Body of pancreas (tissue), 4 donors: ENCODE results near the gene GOLPH3. TPM values are rescaled to one million over a fixed set of nuclear protein-coding genes. Genes with fewer than 3 reads are reported as not detected.

Source experiments
- ATAC-seq: fragments of 150-250 bp; one replicate; pipeline ENCODE4 v1.9.1; 2016
- DNase-seq, 4 donors: peaks; one replicate each; pipeline ENCODE4 v3.0.0-alpha.2; 2019
- H3K27ac ChIP-seq, 4 donors: fragments of 200-600 bp; sonication (generic); 1 replicate in 3 of 4; 2 replicates in 1 of 4; pipeline versions ENCODE4 v1.5.1 to v1.6.1; 2016 to 2019; ENCODE audit warnings: mild to moderate bottlenecking in 1 of 4, mixed read lengths in 1 of 4, moderate library complexity in 1 of 4
- H3K27me3 ChIP-seq, 2 donors: fragments of 200-600 bp; sonication (generic); one replicate each; pipeline ENCODE4 v1.6.0; 2016; ENCODE audit warnings: mild to moderate bottlenecking in 1 of 2
- H3K36me3 ChIP-seq, 2 donors: fragments of 200-600 bp; sonication (generic); replicated peaks in 1 of 2; 2 replicates each; pipeline ENCODE4 v1.5.1; 2016; ENCODE audit warnings: low read depth in 2 of 2; ENCODE audit not compliant: insufficient read depth in 1 of 2
- H3K4me1 ChIP-seq: fragments of 200-600 bp; sonication (generic); one replicate; pipeline ENCODE4 v1.6.0; 2016
- H3K4me3 ChIP-seq, 2 donors: fragments of 200-600 bp; sonication (generic); 1 replicate in 1 of 2; 2 replicates in 1 of 2; pipeline ENCODE4 v1.5.1; 2016 to 2019
- H3K9me3 ChIP-seq, 3 donors: fragments of 200-600 bp; sonication (generic); 1 replicate in 2 of 3; 2 replicates in 1 of 3; pipeline ENCODE4 v1.5.1; 2016
- POLR2A ChIP-seq, 3 donors: fragments of 450-650 bp; IDR thresholded peaks; one replicate each; pipeline ENCODE4 v1.6.1; 2016; ENCODE audit warnings: antibody characterized with exemption in 3 of 3, mild to moderate bottlenecking in 2 of 3
- WGBS, 2 donors: methylation state at CpG; one replicate each; pipeline ENCODE4 v1.1.5; 2017; 5-methylcytosine and 5-hydroxymethylcytosine counted together
- intact Hi-C: fragments of 100-400 bp; cut with DNase I; formaldehyde crosslinking; loops from one replicate; pipeline ENCODE4 v1.15.1; 2023
- total RNA-seq, 2 donors: library from RNA; depleted of rRNA; stranded (reverse); fragments of >200 nt; gene quantifications; one replicate each; pipeline ENCODE4 v1.1.0, GENCODE V29; 2016
- TF ChIP-seq, protein P1 (sequence below), 7 experiments: fragments of 450-650 bp in 4 of 7; fragments of 200-600 bp in 3 of 7; sonication (generic) in 3 of 7; IDR thresholded peaks; one replicate each; pipeline ENCODE4 v1.5.1; 2016 to 2019; ENCODE audit warnings: antibody characterized with exemption in 7 of 7

Gene GOLPH3
- total RNA-seq, 2 donors from 2014 or later = 74.2 to 78.4 TPM

DNA sequence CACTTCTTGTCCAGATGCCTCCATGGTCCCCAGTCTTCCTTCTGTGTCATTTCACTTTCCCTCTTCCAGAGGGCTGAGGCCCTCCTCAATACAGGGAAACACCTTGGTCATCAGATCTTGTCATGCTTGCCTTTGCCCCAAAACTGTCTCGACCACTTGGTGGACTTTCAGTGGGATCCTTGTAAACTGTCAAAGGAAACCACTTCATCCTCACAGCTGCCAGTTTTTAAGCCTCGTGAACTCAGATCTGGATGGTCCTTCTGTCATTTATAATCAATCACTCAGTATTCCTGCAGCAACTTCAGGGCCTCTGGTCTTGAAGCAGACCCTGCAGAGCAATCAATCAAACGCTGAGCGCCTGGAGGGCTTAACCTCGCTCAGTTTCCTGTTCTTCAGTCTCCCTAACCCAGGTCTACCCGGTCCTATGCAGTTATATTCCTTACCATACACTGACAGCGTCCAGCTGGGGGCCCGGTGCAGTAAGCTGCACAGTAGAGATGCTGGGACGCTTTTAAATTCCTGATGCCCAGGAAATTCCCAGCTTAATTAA, 74.6 kb downstream of the GOLPH3 start:
- 80 to 96% methylated on average over 9 of the region's 9 CpGs for WGBS, 2 donors
- intact Hi-C loops = no loop called here
- Histone ChIP-seq H3K4me1 (no peaks in the 10 kb centered on the region), H3K27me3 (no peaks in the 10 kb centered on the region), H3K9me3 (no peaks in the 10 kb centered on the region), H3K4me3 (no peak overlapping the region), H3K27ac (peak overlapping the region in 2 of 4 donors; percentile 8 to 18), H3K36me3 (peaks cover 14 to 26% of the 10 kb centered on the region in 2 donors)
- TF ChIP-seq, protein P1, sequence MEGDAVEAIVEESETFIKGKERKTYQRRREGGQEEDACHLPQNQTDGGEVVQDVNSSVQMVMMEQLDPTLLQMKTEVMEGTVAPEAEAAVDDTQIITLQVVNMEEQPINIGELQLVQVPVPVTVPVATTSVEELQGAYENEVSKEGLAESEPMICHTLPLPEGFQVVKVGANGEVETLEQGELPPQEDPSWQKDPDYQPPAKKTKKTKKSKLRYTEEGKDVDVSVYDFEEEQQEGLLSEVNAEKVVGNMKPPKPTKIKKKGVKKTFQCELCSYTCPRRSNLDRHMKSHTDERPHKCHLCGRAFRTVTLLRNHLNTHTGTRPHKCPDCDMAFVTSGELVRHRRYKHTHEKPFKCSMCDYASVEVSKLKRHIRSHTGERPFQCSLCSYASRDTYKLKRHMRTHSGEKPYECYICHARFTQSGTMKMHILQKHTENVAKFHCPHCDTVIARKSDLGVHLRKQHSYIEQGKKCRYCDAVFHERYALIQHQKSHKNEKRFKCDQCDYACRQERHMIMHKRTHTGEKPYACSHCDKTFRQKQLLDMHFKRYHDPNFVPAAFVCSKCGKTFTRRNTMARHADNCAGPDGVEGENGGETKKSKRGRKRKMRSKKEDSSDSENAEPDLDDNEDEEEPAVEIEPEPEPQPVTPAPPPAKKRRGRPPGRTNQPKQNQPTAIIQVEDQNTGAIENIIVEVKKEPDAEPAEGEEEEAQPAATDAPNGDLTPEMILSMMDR (IDR thresholded peaks at IDR 0.05) = no peak
- no peak for TF ChIP-seq POLR2A (IDR thresholded peaks at IDR 0.05)
- DNase-seq = no peak
- ATAC-seq = no peak

DNA sequence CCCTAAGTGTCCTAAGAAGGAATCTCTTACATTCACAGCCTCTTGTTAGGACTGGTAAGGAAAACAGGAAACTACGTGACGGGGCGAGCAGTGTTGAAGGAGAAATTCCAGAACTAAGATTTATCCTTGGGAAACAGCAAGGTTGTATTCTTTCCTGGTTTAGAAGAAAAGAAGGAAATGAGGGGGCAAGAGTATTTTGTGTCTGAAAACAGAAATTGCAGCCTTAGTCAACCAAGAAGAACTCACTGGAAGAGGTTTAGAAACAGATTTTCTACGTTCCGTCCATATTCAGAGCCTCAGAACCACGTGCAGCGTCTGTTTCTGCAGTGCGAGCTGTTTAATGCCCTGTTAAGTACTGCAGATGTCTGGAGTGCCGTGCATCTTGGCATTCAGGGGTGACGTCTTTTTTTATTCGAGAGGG, 75.2 kb downstream of the GOLPH3 start:
- intact Hi-C loops = no loop called here
- Histone ChIP-seq H3K27ac (peak overlapping the region in 2 of 4 donors; percentile 8 to 18), H3K36me3 (peaks cover 13 to 22% of the 10 kb centered on the region in 2 donors), H3K4me3 (no peak overlapping the region), H3K27me3 (no peaks in the 10 kb centered on the region), H3K9me3 (no peaks in the 10 kb centered on the region), H3K4me1 (no peaks in the 10 kb centered on the region)
- WGBS, 2 donors = 85 to 92% methylated on average over 11 of the region's 11 CpGs
- DNase-seq = no peak
- ATAC-seq = no peak
- TF ChIP-seq POLR2A (IDR thresholded peaks at IDR 0.05) = no peak
- TF ChIP-seq, protein P1 (IDR thresholded peaks at IDR 0.05) = no peak

DNA sequence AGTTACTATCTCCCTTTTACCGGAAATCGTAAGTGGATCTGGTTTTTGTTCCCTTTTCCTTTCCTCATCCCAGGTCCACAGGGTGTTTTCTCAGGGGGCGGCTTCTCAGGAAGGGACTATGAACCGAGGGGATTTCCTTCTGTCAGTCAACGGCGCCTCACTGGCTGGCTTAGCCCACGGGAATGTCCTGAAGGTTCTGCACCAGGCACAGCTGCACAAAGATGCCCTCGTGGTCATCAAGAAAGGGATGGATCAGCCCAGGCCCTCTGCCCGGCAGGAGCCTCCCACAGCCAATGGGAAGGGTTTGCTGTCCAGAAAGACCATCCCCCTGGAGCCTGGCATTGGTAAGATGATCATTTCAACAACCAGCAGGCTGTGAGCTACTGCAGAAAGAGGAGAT, 75.8 kb downstream of the GOLPH3 start:
- Histone ChIP-seq H3K27me3 (no peaks in the 10 kb centered on the region), H3K9me3 (no peaks in the 10 kb centered on the region), H3K27ac (no peak overlapping the region), H3K4me1 (no peaks in the 10 kb centered on the region), H3K36me3 (peaks cover 7 to 16% of the 10 kb centered on the region in 2 donors), H3K4me3 (no peak overlapping the region)
- no peak for DNase-seq
- no peak for ATAC-seq
- WGBS, 2 donors = 71 to 85% methylated on average over 9 of the region's 9 CpGs
- TF ChIP-seq POLR2A (IDR thresholded peaks at IDR 0.05) = no peak
- TF ChIP-seq, protein P1 (IDR thresholded peaks at IDR 0.05) = no peak
- intact Hi-C loops = no loop called here

DNA sequence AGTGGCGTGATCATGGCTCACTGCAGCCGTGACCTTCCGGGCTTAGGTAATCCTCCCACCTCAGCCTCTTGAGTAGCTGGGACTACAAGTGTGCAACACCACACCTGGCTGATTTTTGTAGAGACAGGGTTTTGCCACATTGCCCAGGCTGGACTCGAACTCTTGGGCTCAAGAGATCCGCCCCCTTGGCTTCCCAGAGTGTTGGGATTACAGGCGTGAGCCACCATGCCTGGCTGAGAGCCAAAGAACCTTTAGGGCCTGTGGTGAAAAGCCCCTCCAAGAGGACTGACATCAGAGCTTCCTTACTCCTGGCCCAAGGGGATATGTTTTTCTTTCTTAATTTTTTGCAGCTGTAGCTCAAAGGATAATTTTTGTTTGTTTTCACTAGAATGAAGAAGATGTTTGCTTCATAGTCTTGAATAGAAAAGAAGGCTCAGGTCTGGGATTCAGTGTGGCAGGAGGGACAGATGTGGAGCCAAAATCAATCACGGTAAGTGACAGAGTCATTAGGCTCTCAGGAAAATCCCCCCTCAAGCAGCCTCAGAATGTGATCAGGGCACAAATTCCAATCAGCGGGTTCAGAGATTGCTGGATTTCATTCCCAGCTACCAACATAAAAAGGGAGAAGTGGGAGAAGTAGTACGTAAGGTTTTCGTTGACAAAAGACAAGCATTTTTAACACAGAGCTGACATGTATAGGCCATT, 77.1 kb downstream of the GOLPH3 start:
- no peaks in the 10 kb centered on the region for H3K9me3 ChIP-seq
- H3K27me3 ChIP-seq = no peaks in the 10 kb centered on the region
- intact Hi-C loops = no loop called here
- H3K4me3 ChIP-seq = no peak overlapping the region
- WGBS, 2 donors = 90 to 96% methylated on average over 10 of the region's 10 CpGs
- H3K27ac ChIP-seq = no peak overlapping the region
- ATAC-seq = no peak
- H3K4me1 ChIP-seq = no peaks in the 10 kb centered on the region
- TF ChIP-seq, protein P1 (IDR thresholded peaks at IDR 0.05) = no peak
- TF ChIP-seq POLR2A (IDR thresholded peaks at IDR 0.05) = no peak
- DNase-seq = no peak
- peaks cover 7 to 12% of the 10 kb centered on the region in 2 donors for H3K36me3 ChIP-seq
